IPS-NIHi7 (cell line): Measurements from ENCODE around the gene DDR2.

ENCODE experiments used
- DNase-seq: peaks from one replicate; pipeline ENCODE4 v3.0.0; 2012; ENCODE audit warnings: mixed read lengths; ENCODE audit errors: extremely low spot score

The DDR2 gene

DNA sequence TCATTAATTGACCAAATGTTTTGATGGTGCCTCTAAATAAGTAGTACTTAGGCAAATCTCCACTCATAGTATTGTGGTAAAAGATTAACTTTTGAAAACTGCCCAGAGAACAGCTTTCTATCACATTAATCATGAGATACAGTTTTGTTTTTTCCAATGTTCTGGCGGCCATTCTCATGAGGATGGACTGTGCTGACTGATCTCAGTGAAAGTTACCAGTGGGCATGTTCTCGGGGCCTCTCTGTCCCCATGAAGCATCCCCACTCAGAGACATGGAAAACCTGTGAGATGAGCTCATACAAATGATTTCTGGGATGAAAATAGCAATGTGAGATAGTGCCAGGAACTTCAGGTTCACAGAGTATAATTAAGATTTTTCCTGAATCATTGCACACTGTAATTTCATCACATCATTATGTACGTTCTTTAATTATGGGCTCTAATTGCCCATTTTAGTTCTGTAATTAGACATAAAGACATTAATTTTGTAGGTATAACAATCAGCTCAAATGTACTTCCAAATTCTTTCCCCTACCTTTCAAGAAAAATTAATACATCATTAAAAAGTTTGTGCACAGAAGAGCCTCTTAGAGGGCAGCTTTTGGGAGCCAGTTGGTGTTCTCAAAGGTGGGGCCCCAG is 40.5 kb downstream of the DDR2 start:
- DNase-seq = no peak

DNA sequence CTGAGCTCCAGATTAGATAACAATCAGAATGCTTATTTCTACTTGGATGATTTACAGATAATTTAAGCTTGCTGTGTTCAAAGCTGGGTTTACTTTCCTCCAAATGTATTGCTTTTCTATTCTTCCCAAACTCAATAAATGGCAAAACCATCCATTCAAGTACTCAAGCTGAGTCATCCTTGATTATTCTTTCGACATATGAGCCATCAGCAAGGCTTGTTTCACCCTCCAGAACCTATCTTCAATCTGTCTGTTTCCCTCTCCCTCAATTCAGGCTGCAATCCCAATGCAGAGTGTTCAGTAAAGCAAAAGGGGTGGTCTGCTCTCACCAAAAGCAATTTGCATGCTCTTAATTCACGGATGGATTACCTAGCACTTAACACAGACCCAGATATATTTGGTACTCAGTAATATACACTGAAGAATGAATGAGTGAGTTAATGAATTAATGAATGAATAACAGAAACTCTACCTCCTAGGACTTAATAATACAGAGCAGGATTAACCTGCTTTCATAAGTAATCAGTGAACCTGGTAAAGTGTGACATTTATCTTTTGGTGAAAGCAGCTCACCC is 41.9 kb downstream of the DDR2 start:
- DNase-seq = no peak

DNA sequence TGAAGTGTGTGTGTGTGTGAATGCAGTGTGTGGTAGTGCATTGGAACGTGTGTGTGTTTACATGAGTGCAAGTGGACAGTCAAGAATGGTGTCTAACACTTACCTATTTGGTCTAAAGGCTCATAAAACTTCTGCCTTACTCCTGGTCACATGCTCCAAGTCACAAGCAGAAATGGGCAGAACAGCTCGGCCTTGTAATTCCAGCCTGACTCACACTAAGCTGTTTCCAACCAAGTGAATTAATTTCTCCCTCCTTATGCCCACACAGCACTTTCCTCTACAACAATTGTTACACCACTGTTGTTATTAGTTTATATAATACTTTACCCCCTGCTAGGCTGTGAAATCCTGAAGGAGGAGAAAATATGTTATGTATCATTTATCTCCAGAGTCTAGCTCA is 43.8 kb downstream of the DDR2 start:
- no peak for DNase-seq

DNA sequence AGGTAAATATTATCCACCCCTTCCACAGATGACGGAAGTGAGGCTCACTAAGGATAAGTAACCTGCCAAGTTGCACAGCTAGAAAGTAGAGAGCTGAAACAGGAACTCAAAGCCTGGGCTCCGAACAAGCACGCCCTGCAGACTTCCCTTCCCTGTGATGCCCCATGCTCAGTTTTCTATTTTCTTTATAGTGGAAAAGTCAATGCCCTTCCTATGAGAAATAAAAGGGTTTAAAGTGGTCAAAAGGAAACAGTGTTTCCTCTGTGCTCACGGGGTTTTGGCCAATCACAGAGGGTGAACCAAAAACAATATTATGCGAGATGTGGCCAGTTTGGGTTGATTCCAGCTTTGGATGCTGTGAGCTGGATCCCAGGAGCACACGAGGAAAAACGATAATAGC is 44.5 kb downstream of the DDR2 start:
- DNase-seq = no peak

DNA sequence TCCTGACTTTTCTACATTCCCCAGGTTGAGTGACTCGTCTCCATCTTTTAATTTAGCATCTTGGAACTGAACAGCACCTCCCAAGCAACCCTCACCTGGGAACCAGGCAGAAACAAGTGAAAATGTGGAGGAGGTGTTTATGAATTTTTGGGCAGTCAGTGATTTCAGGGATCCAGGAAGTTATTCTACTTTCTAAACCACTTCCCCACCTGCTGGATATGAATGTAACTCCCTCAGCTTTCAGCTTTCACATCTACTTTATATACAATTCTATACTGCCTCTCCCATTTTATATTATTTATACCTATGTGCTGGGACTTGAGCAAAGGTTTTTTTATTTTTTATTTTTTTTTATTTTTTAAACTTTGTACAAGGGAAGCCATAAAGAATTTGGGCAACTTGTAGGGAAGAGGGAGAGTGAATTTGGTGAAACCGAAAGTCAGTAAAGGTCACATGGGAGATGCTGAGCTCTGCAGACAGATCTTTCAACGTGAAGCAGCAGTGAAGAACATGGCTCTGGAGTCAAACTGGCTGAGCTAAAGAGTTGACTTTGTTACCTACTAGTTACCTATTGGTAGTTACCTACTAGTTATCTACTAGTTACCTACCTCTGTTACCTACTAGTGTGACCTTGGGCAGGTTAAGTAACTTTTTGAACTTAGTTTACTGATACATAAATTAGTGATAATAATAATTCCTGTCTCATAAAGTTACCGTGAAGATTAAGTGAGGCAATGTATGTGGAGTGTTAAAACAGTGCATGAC is 45.5 kb downstream of the DDR2 start:
- no peak for DNase-seq

DNA sequence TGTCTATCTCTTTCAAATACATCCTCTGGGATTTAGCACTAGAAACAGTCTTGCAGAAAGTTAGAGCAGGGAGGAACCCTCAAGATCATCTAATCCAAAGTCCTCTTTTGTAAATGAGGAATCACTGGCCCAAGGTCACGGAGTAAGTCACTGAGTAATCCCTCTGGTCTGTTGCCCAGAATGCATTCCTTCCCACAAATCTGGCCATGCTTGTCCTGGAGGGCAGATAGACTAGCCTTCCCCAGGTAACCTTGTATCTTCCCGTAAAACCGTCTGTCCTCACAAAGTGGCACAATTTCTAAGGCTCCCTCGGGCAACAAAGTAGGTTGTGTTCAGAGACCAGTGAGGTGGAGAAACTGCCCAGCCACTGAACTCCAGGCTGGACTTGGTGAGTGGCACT is 46.2 kb downstream of the DDR2 start:
- no peak for DNase-seq

DNA sequence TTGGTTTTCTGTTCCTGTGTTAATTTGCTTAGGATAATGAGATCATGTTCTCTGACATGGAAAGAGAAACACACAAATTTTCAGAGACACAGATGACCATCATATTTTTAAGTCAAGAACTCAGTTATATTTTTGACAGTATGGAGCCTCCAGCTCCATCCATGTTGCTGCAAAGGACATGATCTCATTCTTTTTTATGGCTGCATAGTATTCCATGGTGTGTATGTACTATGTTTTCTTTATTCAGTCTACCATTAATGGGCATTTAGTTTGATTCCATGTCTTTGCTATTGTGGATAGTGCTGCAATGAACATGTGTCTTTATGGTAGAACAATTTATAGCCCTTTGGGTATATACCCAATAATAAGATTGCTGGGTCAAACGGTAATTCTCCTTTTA is 47.0 kb downstream of the DDR2 start:
- no peak for DNase-seq

DNA sequence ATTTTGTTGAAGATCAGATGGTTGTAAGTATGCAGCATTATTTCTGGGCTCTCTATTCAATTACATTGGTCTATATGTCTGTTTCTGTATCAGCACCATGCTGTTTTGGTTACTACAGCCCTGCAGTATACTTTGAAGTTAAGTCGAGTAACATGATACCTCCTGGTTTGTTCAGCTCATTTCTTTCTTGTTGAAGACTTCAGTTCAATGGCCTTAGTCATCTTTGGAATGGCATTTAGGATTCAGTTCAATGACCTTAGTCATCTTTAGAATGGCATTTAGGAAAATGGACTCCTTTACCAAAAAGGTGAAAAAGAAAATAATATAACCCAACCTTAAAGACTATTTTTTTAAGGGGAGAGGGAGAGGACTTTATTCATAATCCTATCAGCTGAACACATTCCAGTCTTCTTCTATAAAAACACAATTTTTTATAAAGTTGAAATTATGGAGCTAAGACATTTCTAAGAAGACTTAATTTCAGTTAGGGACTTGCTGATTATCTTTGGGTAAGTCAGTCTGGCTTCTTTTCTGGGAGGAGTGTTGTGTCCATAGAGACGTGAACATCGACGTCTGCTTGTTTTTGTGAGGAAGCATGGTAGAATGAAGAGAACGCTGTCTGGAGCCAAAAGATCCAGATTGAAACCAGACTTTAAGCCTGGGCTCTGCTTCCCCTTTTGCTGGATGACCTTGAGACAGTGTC is 48.3 kb downstream of the DDR2 start:
- no peak for DNase-seq

DNA sequence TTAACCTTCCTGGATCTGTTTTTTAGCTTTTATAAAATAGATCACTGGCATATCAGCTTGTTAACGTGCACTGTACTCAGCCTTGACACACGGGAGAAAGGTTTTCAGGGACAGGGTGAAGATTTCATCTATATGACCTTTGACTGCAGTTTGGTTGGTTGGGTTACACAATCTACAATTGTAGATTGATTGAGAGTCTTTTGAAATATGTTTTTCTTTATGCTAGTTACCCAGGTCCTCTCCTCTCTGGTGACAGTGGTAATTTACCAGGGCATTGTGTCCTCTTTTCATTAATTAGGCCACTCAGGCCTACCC is 48.8 kb downstream of the DDR2 start:
- no peak for DNase-seq

DNA sequence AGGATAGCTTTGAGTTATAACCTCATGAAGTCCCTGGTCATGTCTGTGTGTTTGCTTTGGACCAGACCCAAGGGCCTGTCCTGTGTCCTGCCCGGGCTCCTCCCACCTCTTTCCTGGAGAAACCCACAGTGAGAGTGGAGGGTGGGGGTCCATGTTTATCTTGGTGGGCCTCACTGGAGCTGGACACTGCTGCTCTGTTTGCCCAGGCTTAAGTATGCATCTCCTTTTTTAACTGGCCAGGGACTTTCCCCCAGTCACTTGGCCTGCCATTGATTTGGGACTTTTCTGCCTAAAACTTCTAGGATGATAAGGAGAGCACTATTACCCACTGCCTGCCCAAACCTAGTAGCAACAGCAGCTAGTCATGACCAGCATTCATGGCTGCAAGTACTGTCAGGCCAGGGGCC is 49.8 kb downstream of the DDR2 start:
- no peak for DNase-seq

DNA sequence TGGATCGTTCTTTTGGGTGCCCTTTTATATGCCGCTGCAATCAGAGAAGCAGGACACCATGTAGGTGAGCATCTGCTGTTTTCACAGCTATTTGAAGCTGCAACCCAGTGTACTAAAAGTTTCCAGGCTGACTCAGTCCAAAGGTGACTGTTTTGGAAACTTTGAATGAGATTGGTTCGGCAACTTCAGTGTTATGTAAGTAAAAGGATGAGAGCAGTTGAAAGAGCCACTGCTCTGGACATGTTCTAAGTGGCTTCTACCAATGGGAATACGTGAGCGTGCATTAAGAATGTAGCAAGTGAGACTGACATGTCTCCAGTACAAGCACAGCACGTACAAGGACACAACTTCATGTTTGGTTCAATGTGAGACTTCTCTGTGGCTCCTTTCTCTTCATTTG is 55.6 kb downstream of the DDR2 start:
- no peak for DNase-seq

DNA sequence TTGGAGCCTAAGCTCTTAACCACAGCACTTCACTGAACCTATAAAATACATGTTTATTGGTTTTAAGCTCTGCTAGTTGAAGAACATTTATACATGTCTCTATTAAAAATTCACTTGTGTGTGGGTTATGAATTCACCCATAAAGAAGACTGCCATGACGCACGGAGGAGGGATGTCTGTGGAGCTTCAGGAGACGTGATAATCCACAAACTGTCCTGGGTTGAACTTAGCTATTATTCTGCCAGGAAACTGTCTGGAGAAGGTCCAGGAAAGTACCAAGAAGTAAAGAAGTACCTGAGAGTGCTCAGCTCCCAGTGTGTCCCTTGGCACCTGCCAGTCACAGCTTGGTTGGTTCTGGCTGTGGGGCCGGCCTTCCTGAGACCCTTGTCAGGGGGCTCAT is 56.3 kb downstream of the DDR2 start:
- DNase-seq = no peak

DNA sequence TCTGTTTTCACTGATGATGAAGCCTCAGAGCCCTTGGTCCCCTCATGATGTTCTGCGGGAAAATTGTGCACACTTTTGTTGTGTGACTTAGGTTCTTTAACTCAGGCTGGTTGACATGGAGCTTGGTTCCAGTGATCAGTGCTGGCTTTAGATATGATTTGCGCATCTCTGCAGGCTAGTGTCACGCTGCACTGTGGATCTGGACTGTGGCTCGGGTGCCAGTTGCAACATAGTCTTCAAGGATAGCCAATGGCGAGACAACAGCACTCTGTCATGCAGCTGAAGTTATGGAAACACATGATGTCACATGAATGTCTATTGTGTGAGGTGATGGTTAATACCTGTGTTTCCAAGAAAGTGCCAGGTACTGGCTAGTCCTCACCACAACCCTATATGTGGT is 56.7 kb downstream of the DDR2 start:
- DNase-seq = no peak

DNA sequence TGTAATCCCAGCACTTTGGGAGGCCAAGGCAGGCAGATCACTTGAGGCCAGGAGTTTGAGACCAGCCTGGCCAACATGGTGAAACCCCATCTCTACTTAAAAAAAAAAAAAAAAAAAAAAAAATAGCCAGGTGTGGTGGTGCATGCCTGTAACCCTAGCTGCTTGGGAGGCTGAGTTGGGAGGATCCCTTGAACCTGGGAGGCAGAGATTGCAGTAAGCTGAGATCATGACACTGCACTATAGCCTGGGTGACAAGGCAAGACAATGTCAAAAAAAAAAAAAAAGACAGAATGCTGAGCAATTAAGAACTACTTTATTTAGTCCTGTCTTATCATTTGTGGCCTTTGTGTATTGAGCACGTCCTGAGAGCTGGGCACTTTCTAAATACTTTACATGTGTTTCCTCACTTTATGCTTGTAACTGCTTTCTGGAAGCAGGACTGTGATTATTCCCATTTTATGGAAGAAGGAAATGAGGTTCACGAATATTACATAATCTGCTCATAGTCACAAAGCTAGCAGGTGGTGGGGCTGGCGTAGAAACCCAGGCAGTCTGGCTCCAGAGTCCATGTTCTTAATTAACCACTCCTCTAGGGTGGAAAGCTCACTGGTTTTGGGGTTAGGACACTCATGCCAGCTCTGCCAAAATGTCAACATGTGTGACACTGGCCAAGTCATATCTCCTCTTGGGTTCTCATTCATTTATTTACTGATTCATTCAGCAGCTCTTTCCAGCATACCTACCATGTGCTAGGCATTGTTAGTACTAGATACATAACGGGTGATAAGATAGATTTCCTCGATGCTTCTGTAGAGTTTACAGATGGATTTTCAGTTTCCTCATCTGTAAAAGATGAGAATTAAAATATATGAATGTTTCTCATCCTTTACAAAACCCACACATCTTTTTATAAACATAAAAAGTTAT is 57.7 kb downstream of the DDR2 start:
- no peak for DNase-seq

DNA sequence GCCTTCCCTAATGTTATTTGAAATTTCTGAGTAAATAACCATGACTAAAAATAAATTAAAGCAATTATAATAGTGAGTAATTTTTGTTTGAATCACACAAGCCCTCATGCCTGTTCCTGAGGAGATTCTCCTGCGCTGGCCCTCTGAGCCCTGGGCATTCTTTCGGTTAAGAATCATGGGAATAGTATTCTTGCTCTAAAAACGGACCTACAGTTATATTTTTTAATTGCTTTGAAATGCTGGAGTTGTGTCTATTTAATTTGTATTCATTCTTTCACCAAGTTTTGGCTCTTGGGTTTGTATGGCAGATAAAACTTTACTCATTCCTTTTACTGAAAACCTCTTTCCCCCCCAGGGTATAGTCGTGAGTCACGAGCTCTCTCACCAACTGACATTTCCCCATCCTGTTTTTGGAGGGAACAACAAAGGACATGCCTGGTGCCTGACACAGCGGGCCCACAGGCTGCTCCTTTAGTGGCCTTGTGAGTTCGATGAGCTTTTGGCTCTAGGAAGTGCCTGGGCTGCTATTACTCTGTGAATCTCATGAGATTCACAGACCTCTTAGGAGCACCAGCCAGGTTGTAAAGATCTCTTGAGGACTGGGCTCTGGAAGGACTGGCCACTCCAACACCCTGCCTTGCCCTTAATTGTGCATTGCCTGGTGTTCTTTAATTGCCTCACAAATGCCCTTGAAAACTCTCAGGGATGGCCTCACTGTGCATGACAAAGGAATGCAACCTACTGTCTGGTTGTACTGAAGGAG is 58.6 kb downstream of the DDR2 start:
- peak; percentile 66 for DNase-seq

DNA sequence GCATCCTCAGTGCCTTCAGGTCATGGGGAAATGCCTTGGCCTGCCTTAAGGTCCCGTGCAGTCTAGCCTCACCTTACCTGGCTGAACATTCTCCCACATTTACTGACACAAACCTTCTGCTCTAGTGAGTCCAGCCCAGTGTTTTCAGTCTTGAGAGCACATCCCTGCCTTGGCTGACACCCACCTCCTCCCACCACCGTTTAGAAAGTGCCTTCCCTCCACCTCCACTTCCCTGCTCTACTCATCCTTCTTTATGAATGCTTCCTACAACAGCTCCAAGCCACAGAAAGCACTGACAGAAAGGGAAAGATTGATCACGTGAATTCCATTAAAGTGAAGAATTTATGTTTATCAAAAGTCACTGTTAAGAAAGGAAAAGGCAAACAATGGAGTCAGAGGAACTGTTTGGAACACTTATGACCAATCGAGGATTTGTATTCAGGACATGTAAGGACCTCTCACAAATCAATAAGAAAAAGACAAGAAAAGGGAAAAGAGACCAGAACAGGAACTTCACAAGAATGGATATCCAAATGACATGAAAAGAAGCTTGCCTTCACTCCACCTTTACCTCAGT is 59.8 kb downstream of the DDR2 start:
- no peak for DNase-seq

DNA sequence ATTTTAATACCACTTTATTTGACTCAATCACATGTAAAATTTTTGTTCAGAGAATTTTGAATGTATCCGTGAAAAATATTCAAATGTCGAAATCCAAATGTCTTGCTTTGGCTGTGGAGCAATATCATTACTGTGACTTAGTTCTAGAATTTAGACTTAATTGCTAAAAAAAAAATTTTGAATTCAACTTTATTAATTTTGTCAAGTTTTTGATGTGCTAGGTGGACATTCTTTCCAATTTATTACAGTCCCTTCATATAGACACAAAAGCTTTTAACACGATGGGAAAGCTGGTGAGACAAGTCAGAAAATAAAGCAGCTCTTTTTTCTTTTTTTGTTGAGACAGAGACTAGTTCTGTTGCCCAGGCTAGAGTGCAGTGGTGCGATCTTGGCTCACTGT is 62.6 kb downstream of the DDR2 start:
- DNase-seq = no peak

DNA sequence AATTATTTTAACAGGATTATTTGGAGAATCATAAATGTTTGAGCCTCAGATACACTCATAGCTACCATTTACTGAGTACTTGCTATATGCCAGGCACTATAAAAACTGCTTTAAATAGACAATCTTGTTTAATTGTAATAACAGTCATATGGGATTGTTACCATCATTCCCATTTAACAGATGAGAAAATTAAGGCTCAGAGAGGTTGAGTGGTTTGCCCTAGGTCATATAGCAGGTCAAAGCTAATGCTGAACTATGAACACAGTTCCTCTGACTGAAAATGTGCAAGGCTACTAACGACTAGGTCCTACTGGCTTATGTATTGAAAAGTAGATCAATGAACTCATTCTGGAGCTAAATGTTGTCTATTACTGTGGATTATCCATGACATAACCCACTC is 63.4 kb downstream of the DDR2 start:
- DNase-seq = no peak

DNA sequence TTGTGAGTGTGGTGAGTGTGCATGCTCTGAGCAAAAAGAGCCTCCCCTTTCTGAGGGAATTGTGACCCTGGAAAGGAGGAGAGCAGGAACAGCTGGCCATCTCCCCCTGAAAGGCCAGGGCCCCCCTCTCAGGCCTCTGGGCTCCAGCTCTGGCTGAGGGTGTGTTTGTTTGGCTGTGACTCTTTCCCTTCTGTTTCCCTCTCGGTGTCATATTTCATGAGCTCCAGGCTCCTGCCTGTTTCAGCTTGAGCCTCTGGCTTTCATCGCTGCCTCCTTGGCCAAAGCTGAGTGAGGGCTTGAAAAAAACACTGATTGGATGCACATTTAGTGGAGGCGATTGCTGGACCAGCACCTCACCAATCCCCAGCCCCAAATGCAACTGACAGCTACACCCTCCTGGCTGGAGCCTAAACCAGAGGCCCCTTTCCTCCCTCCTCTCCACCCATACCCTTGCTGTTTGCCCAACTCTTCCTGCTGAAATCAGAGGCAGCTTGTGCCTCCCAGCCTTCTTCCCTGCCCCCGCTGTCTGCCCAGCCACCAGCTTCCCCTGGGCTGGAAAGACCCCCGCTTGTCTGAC is 64.1 kb downstream of the DDR2 start:
- DNase-seq = peak; percentile 84

DNA sequence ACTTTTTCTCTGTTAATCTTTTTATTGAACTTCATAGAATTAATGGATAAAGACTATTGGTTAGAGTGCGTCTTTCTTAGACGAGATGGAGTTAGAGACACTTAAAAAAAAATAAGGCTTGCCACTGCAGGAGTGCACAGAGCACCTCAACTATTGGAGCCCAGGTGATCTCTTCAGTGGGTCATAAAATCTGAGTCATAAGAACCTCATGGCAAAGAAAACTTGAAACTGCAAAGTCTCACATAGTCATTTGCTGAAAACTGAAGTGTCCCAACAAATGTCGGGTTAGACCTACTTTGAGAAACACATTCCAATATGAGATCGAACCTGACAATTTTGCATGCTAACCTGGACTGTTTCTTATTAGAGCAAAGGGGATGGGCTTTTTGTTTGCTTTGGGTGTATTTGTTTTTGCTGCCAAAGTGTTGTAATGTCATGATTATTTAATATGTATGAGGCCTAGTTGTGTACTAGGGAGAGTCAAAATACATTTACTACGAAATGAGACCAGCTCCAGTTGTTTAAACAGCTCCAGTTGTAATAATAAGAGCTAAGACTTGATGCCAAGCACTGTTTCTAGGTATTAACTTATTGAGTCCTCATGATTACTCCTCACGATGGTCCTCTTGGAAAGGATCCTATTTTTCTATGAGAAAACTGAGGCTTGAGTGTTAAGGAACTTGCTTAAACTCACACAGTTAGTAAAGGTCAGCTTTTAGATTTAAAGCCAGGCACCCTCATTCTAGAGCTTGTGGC is 65.1 kb downstream of the DDR2 start:
- no peak for DNase-seq
